ENCODE results near the gene CD63. TPM values are rescaled to one million over a fixed set of nuclear protein-coding genes. Genes with fewer than 3 reads are reported as not detected.

The CD63 gene
- total and polyA plus RNA-seq, 2 of the 4 experiments (the other 2 are of a cell fraction), result 995 to 1,398 TPM

DNA sequence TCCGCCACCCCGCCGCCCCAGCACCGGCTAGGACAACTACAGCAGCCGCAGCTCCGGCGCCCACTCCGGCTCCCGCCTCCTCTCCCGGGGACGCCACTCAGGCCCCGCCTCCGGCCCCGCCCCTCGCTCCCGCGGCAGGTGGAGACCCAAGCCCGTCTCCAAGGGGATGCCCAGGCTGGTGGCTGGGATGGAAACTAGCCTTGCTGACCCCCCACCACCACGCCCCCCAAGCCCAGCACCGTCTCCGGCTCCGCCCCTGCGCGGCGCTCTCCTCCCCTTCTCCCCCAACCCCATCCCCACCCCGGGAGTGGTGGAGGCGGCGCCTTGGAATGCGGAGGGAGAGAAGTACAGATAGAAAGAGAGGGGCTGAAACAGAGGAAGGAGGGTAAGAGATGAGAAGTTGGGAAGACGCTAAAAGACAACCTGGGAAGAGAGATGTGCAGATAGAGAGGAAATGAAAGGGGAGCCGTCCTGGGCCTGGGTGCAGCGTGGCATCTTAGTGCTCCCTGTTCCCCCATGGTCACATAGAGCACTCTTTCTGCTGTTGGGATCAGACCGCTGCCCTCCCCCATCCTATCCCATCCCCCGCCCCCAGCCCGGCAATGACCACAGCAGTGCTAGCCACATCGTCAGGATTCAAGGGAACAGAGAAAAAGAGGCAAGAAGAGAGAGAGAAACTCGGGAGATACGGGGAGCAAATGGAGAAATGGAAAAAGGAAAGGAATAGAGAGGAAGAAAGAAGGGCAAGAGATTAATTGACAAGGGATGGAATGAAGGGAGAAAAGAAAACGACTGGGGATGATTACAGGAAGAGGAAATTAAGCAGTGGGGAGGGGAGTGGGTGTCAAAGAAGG is 20.7 kb downstream of the CD63 start, which contains the start of gene ITGA7:
Gene ITGA7, minus strand, starts transcription at position 64 of the 854 bp plus-strand sequence. CDS start 222 bp downstream, outside the sequence.
- H3K56ac ChIP-seq (ENCODE audit: extremely low read depth, insufficient read depth, low read length), result no peak within 1 kb of the TSS
- H3K79me1 ChIP-seq (ENCODE audit: low read depth in 1 of 2, low read length in 2 of 2), result no peaks in the 10 kb centered on the region
- H3K4ac ChIP-seq (ENCODE audit: low read depth, low read length), result no peak within 1 kb of the TSS
- H3K4me3 ChIP-seq (ENCODE audit: insufficient read depth, low read depth, low read length), result peak within 1 kb of the TSS; percentile 74
- H2BK5ac ChIP-seq (ENCODE audit: low read depth, low read length, poor library complexity, severe bottlenecking), result no peak within 1 kb of the TSS
- TF ChIP-seq RFX5 (IDR thresholded peaks at IDR 0.05; ENCODE audit: low read depth, low read length), result no peak
- TF ChIP-seq MAZ (IDR thresholded peaks at IDR 0.05; ENCODE audit: borderline replicate concordance, low read depth, low read length), result peak; percentile 33; the same call in 1 of the 2 replicates
- no peak within 1 kb of the TSS for H2BK15ac ChIP-seq (ENCODE audit: low read depth, low read length)
- peak; percentile 86 for ATAC-seq (ENCODE audit: low read depth)
- no TSS peak for BruUV-seq (replicated peaks)
- intact Hi-C loops (cut with micrococcal nuclease) (no loop called here), dilution Hi-C loops (cut with HindIII; ENCODE audit: low sequenced_read_pairs, unreplicated experiment) (no loop called here), in situ Hi-C loops (cut with MboI; ENCODE audit: low sequenced_read_pairs) (no loop called here)
- H2AK9ac ChIP-seq (replicated peaks; ENCODE audit: low read depth, low read length, poor library complexity), result peak within 1 kb of the TSS; percentile 23
- 0% methylated on average over 1 of the region's 39 CpGs; no CpG with 5 or more reads in 1 of the 2 experiments for WGBS, 2 experiments (ENCODE audit: extremely low coverage in 2 of 2, insufficient read length in 1 of 2)
- ChIA-PET CTCF (no interaction called here), POLR2A (ENCODE audit: unreplicated experiment) (no interaction called here)
- peaks cover 8% of the 10 kb centered on the region; the same call in 1 of the 2 replicates for H3K4me1 ChIP-seq (ENCODE audit: control insufficient read depth, insufficient read depth, low read length)
- H4K91ac ChIP-seq (ENCODE audit: insufficient read depth, low read depth, low read length), result no peak within 1 kb of the TSS
- 0 out of 2 replicates have a peak within 1 kb of the TSS, but pooled peaks have one; percentile 4 for H2AK5ac ChIP-seq (ENCODE audit: low read depth, low read length)
- H4K20me1 ChIP-seq (ENCODE audit: insufficient read depth, low read length), result no peaks in the 10 kb centered on the region
- peaks cover 25% of the 10 kb centered on the region for H3K27me3 ChIP-seq (ENCODE audit: control insufficient read depth, insufficient read depth, low read length)
- no peak within 1 kb of the TSS for H2BK120ac ChIP-seq (ENCODE audit: low read depth, low read length)
- H4K8ac ChIP-seq (ENCODE audit: low read depth in 2 of 2, low read length in 2 of 2), result no peak within 1 kb of the TSS
- H2AFZ ChIP-seq (replicated peaks; ENCODE audit: low read length, poor library complexity), result peak within 1 kb of the TSS; percentile 91
- H3K4me2 ChIP-seq (ENCODE audit: low read depth, low read length), result peak within 1 kb of the TSS; percentile 98
- peak within 1 kb of the TSS; percentile 11; the same call in 1 of the 2 replicates for H4K5ac ChIP-seq (ENCODE audit: low read depth, low read length)
- no peaks in the 10 kb centered on the region; the same call in 1 of the 2 replicates for H3K9me1 ChIP-seq (ENCODE audit: insufficient read depth, low read length)
- no peak within 1 kb of the TSS for H3K18ac ChIP-seq (ENCODE audit: low read depth, low read length)
- H3K27ac ChIP-seq (ENCODE audit: insufficient read depth, low read length), result no peak within 1 kb of the TSS
- no peak within 1 kb of the TSS for H2BK20ac ChIP-seq (ENCODE audit: low read depth, low read length)
- no peaks in the 10 kb centered on the region for H3K9me3 ChIP-seq (ENCODE audit: control insufficient read depth, insufficient read depth, low read length)
- no peaks in the 10 kb centered on the region for H3K36me3 ChIP-seq (ENCODE audit: control insufficient read depth, insufficient read depth, low read length)
- no peak for DNase-seq
- H3K14ac ChIP-seq (replicated peaks; ENCODE audit: low read depth, low read length), result no peak within 1 kb of the TSS
- H3K9ac ChIP-seq (ENCODE audit: low read depth, low read length), result peak within 1 kb of the TSS; percentile 45; the same call in 1 of the 2 replicates
- no peak within 1 kb of the TSS; the same call in 1 of the 2 replicates for H3K23ac ChIP-seq (ENCODE audit: low read depth, low read length)
